H9 (cell line): Measurements from ENCODE around the gene LOXHD1. TPM values are rescaled to one million over a fixed set of nuclear protein-coding genes. Genes with fewer than 3 reads are reported as not detected.

Experiments
- DNase-seq: peaks from one replicate; pipeline ENCODE4 v3.0.0-alpha.2; 2017
- H2AFZ ChIP-seq: one replicate; pipeline ENCODE4 v1.6.1; 2013; ENCODE audit warnings: mild to moderate bottlenecking, low read length, control low read depth, moderate library complexity
- H2AK5ac ChIP-seq: 2 replicates; pipeline ENCODE4 v1.6.1; 2013; ENCODE audit warnings: low read length, control low read depth, mixed read lengths; ENCODE audit not compliant: insufficient read length
- H2BK120ac ChIP-seq: one replicate; pipeline ENCODE4 v1.6.1; 2013; ENCODE audit warnings: low read depth, mild to moderate bottlenecking, low read length, control low read depth, inconsistent platforms; ENCODE audit not compliant: poor library complexity, severe bottlenecking
- H2BK12ac ChIP-seq: 2 replicates; pipeline ENCODE4 v1.6.1; 2013; ENCODE audit warnings: low read length, control low read depth, mixed read lengths, low read depth; ENCODE audit not compliant: insufficient read length
- H2BK15ac ChIP-seq: 2 replicates; pipeline ENCODE4 v1.6.1; 2013; ENCODE audit warnings: low read depth, low read length, control low read depth
- H2BK20ac ChIP-seq: one replicate; pipeline ENCODE4 v1.6.1; 2013; ENCODE audit warnings: low read depth, mild to moderate bottlenecking, low read length, control low read depth, inconsistent platforms; ENCODE audit not compliant: poor library complexity, severe bottlenecking
- H2BK5ac ChIP-seq: 2 replicates; pipeline ENCODE4 v1.6.1; 2013; ENCODE audit warnings: low read length, control low read depth, mixed read lengths; ENCODE audit not compliant: insufficient read length
- H3K14ac ChIP-seq: 2 replicates; pipeline ENCODE4 v1.6.1; 2013; ENCODE audit warnings: low read length, control low read depth; ENCODE audit not compliant: insufficient read depth
- H3K18ac ChIP-seq: 2 replicates; pipeline ENCODE4 v1.6.1; 2013; ENCODE audit warnings: low read depth, mild to moderate bottlenecking, mixed read lengths, low read length, control low read depth; ENCODE audit not compliant: insufficient read length
- H3K23ac ChIP-seq: 2 replicates; pipeline ENCODE4 v1.6.1; 2013; ENCODE audit warnings: low read length, control low read depth, mixed read lengths, low read depth; ENCODE audit not compliant: insufficient read length
- H3K23me2 ChIP-seq: 2 replicates; pipeline ENCODE4 v1.6.1; 2013; ENCODE audit warnings: low read depth, mild to moderate bottlenecking, mixed read lengths, low read length, control low read depth; ENCODE audit not compliant: insufficient read length, poor library complexity, severe bottlenecking
- H3K27ac ChIP-seq: 2 replicates; pipeline ENCODE4 v1.5.1; 2013; ENCODE audit warnings: low read length, control low read depth, mixed read lengths, low read depth; ENCODE audit not compliant: insufficient read length
- H3K27me3 ChIP-seq: 2 replicates; pipeline ENCODE4 v1.6.1; 2013; ENCODE audit warnings: low read length, control low read depth, inconsistent platforms; ENCODE audit not compliant: insufficient read depth
- H3K4ac ChIP-seq: 2 replicates; pipeline ENCODE4 v1.6.1; 2013; ENCODE audit warnings: low read depth, mild to moderate bottlenecking, control low read depth, inconsistent platforms, low read length, moderate library complexity
- H3K4me1 ChIP-seq: 2 replicates; pipeline ENCODE4 v1.6.1; 2013; ENCODE audit warnings: low read length, control low read depth, inconsistent platforms; ENCODE audit not compliant: insufficient read depth
- H3K4me2 ChIP-seq: 2 replicates; pipeline ENCODE4 v1.6.1; 2013; ENCODE audit warnings: low read length, control low read depth, mixed read lengths; ENCODE audit not compliant: insufficient read length, insufficient read depth
- H3K56ac ChIP-seq: 2 replicates; pipeline ENCODE4 v1.6.1; 2013; ENCODE audit warnings: low read depth, mild to moderate bottlenecking, mixed read lengths, low read length, control low read depth; ENCODE audit not compliant: insufficient read length
- H3K79me1 ChIP-seq: 2 replicates; pipeline ENCODE4 v1.6.1; 2013; ENCODE audit warnings: low read depth, mild to moderate bottlenecking, moderate library complexity, low read length, control low read depth, inconsistent platforms; ENCODE audit not compliant: insufficient read depth, poor library complexity, severe bottlenecking
- H3K79me2 ChIP-seq: 2 replicates; pipeline ENCODE4 v1.6.1; 2013; ENCODE audit warnings: low read length, control low read depth, inconsistent platforms; ENCODE audit not compliant: insufficient read depth
- H3K9ac ChIP-seq: 2 replicates; pipeline ENCODE4 v1.6.1; 2013; ENCODE audit warnings: low read length, control low read depth, mixed read lengths; ENCODE audit not compliant: insufficient read length; ENCODE audit errors: extremely low read depth
- H3K9me3 ChIP-seq: one replicate; pipeline ENCODE4 v1.6.1; 2013; ENCODE audit warnings: low read depth, low read length, inconsistent platforms; ENCODE audit not compliant: control insufficient read depth
- H3T11ph ChIP-seq: one replicate; pipeline ENCODE4 v1.6.1; 2013; ENCODE audit warnings: mild to moderate bottlenecking, low read length, control low read depth, inconsistent platforms
- H4K20me1 ChIP-seq: one replicate; pipeline ENCODE4 v1.6.1; 2013; ENCODE audit not compliant: control insufficient read depth, insufficient read length, insufficient read depth
- H4K5ac ChIP-seq: 2 replicates; pipeline ENCODE4 v1.6.1; 2013; ENCODE audit warnings: low read depth, mild to moderate bottlenecking, mixed read lengths, low read length, control low read depth; ENCODE audit not compliant: insufficient read length
- H4K8ac ChIP-seq: replicated peaks from 2 replicates; pipeline ENCODE4 v1.6.1; 2013; ENCODE audit warnings: low read length, control low read depth, mixed read lengths, low read depth; ENCODE audit not compliant: insufficient read length
- H4K91ac ChIP-seq: 2 replicates; pipeline ENCODE4 v1.6.1; 2013; ENCODE audit warnings: low read depth, mild to moderate bottlenecking, moderate library complexity, mixed read lengths, low read length, control low read depth; ENCODE audit not compliant: insufficient read length
- H3K27ac Mint-ChIP-seq, 3 experiments: 2 replicates in 2 of 3; 3 replicates in 1 of 3; pipeline ENCODE4 v1.8.0; 2020 to 2021; ENCODE audit warnings: mixed read lengths in 3 of 3, mild to moderate bottlenecking in 1 of 3, moderate library complexity in 1 of 3
- H3K27me3 Mint-ChIP-seq: 2 replicates; pipeline ENCODE4 v1.8.0; 2021; ENCODE audit warnings: low read depth, mild to moderate bottlenecking, moderate library complexity, mixed read lengths
- H3K36me3 Mint-ChIP-seq, 3 experiments: 2 replicates in 2 of 3; 3 replicates in 1 of 3; pipeline ENCODE4 v1.8.0; 2020 to 2021; ENCODE audit warnings: low read depth in 3 of 3, mixed read lengths in 3 of 3; ENCODE audit not compliant: insufficient read depth in 1 of 3
- H3K4me1 Mint-ChIP-seq, 2 experiments: 2 replicates each; pipeline ENCODE4 v1.8.0; 2020; ENCODE audit warnings: mixed read lengths in 2 of 2
- H3K4me3 Mint-ChIP-seq, 2 experiments: 2 replicates in 1 of 2; 3 replicates in 1 of 2; pipeline ENCODE4 v1.8.0; 2020 to 2021; ENCODE audit warnings: mild to moderate bottlenecking in 2 of 2, mixed read lengths in 2 of 2, moderate library complexity in 1 of 2
- H3K9me3 Mint-ChIP-seq, 2 experiments: 2 replicates in 1 of 2; 3 replicates in 1 of 2; pipeline ENCODE4 v1.8.0; 2020; ENCODE audit warnings: mild to moderate bottlenecking in 2 of 2, mixed read lengths in 2 of 2, moderate library complexity in 1 of 2
- CTCF ChIP-seq: fragments of 200-600 bp; sonication (generic); conservative IDR thresholded peaks from 3 replicates; pipeline ENCODE4 v1.8.0; 2021; ENCODE audit warnings: antibody characterized with exemption, mild to moderate bottlenecking
- WGBS: extraction: QIAGEN DNeasy Blood & Tissue Kit; methylation state at CpG from one replicate; pipeline ENCODE4 v1.1.7; 2013; ENCODE audit warnings: missing lambda C conversion rate, low lambda C conversion rate, mixed read lengths; ENCODE audit not compliant: insufficient read length; ENCODE audit errors: extremely low coverage; 5-methylcytosine and 5-hydroxymethylcytosine counted together
- total RNA-seq: library from RNA; stranded (reverse); gene quantifications from 2 replicates; pipeline ENCODE4 v1.2.1, GENCODE V29; 2021

Gene LOXHD1
- total RNA-seq, 1 experiment from 2014 or later: 0.07 TPM

DNA sequence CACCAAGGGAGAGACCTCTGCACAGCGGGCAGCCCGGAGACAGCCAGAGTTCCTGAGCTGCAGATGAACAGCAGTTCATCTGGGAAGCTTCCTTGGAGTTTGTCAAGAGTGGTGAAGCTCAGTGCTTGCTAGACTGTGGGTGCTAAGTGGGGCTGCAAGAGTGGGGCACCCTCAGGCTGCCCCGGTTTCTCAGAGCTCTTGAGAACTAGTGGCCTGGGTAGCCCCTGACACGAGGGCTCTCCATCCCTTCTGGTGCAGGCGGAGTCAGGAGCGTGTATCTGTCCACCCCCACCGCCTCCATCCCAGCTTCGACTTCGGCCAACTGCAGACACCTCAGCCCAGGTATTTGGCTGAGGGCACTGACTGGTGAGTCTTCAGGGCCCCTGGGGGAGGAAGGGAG is 222.0 kb downstream of the LOXHD1 start:
- no peaks in the 10 kb centered on the region for H3K27me3 ChIP-seq
- no peak overlapping the region for H3K27ac Mint-ChIP-seq
- no peak overlapping the region for H2BK15ac ChIP-seq
- no peak overlapping the region for H4K5ac ChIP-seq
- H3K36me3 Mint-ChIP-seq: no peaks in the 10 kb centered on the region; a peak in 2 of 7 replicates
- no peak overlapping the region for H2BK12ac ChIP-seq
- peaks cover 3% of the 10 kb centered on the region; the same call in 1 of the 2 replicates for H3K4me1 ChIP-seq
- H4K8ac ChIP-seq: no peak overlapping the region
- no peaks in the 10 kb centered on the region for H3K9me3 ChIP-seq
- H3K27ac ChIP-seq: no peak overlapping the region
- H2BK5ac ChIP-seq: no peak overlapping the region
- WGBS: no CpG with 5 or more reads among the region's 9 CpGs
- H3K79me2 ChIP-seq: no peaks in the 10 kb centered on the region
- no peak overlapping the region for H3K23ac ChIP-seq
- no peak overlapping the region for H3K4me3 Mint-ChIP-seq
- TF ChIP-seq CTCF: no peak
- no peaks in the 10 kb centered on the region for H3K9me3 Mint-ChIP-seq
- no peak for DNase-seq
- no peak overlapping the region for H4K91ac ChIP-seq
- H3K4me2 ChIP-seq: no peak overlapping the region
- no peaks in the 10 kb centered on the region for H3K79me1 ChIP-seq
- no peak overlapping the region for H2BK120ac ChIP-seq
- H2AK5ac ChIP-seq: no peak overlapping the region
- H3K14ac ChIP-seq: no peak overlapping the region; the same call in 1 of the 2 replicates
- H3K18ac ChIP-seq: no peak overlapping the region
- H2AFZ ChIP-seq: no peak overlapping the region
- H2BK20ac ChIP-seq: no peak overlapping the region
- no peak overlapping the region for H3K56ac ChIP-seq
- no peak overlapping the region for H3T11ph ChIP-seq
- H3K4ac ChIP-seq: no peak overlapping the region
- H3K27me3 Mint-ChIP-seq: no peaks in the 10 kb centered on the region; the same call in 1 of the 2 replicates
- no peak overlapping the region for H3K9ac ChIP-seq
- no peaks in the 10 kb centered on the region for H4K20me1 ChIP-seq
- H3K23me2 ChIP-seq: no peaks in the 10 kb centered on the region
- peaks cover 27 to 37% of the 10 kb centered on the region in 2 experiments for H3K4me1 Mint-ChIP-seq
